Endothelial cell of umbilical vein (primary cell): ENCODE results near the gene RAPGEF6.
A peak's percentile ranks its signal among the peaks of the same experiment; 100 is the strongest.

Experiments used
- EZH2 ChIP-seq: IDR thresholded peaks from 2 replicates; pipeline ENCODE4 v1.6.1; 2012; ENCODE audit warnings: borderline replicate concordance, low read depth, mild to moderate bottlenecking, moderate library complexity, low read length, inconsistent platforms; ENCODE audit not compliant: severe bottlenecking
- FOS ChIP-seq: IDR thresholded peaks from 2 replicates; pipeline ENCODE4 v1.6.1; 2011; ENCODE audit warnings: mild to moderate bottlenecking, low read length, moderate library complexity, borderline replicate concordance; ENCODE audit not compliant: insufficient read depth
- GATA2 ChIP-seq: IDR thresholded peaks from 2 replicates; pipeline ENCODE4 v1.7.0; 2011; ENCODE audit warnings: low read depth, mild to moderate bottlenecking, moderate library complexity, mixed read lengths, low read length; ENCODE audit not compliant: insufficient read length, insufficient read depth
- JUN ChIP-seq: IDR thresholded peaks from 2 replicates; pipeline ENCODE4 v1.6.1; 2011; ENCODE audit warnings: borderline replicate concordance, low read depth; ENCODE audit not compliant: insufficient read length, insufficient read depth
- MAX ChIP-seq: IDR thresholded peaks from 2 replicates; pipeline ENCODE4 v1.6.1; 2011; ENCODE audit not compliant: insufficient read depth, insufficient read length
- POLR2A ChIP-seq: IDR thresholded peaks from 2 replicates; pipeline ENCODE4 v1.6.1; 2012; ENCODE audit warnings: low read depth, mild to moderate bottlenecking, control low read depth, low read length
- POLR2AphosphoS5 ChIP-seq: IDR thresholded peaks from 2 replicates; pipeline ENCODE4 v1.6.1; 2012; ENCODE audit warnings: low read depth, mild to moderate bottlenecking, control low read depth, low read length, moderate library complexity; ENCODE audit not compliant: insufficient read depth
- TF ChIP-seq, protein P1 (sequence below), 2 donors: IDR thresholded peaks; 1 replicate in 1 of 2; 2 replicates in 1 of 2; pipeline ENCODE4 v1.5.1; 2011; ENCODE audit warnings: low read length in 2 of 2, mild to moderate bottlenecking in 2 of 2, moderate library complexity in 2 of 2, control low read depth in 1 of 2, inconsistent platforms in 1 of 2, low read depth in 1 of 2; ENCODE audit not compliant: insufficient read depth in 1 of 2; ENCODE audit errors: extremely low read depth in 1 of 2

DNA sequence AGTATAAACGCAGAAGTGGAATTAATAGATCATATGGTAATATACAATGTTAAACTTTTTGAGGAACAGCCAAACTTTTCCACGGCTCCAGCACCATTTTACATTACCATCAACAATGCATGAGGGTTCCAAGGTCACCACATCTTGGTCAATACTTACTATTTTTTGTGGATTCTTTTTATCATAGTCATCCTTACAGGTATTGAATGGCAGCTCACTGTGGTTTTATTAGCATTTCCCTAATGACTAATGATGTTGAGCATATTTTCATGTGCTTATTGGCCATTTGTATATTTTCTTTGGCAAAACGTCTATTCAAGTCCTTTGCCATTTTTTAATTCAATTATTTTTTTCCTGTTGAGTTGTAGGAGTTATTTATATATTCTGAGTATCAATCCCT is 14.1 kb upstream of the RAPGEF6 start:
- TF ChIP-seq FOS (peak; percentile 51), JUN (no peak), EZH2 (no peak), POLR2A (no peak), MAX (no peak), POLR2AphosphoS5 (peak; percentile 19), GATA2 (no peak)
- TF ChIP-seq, protein P1, sequence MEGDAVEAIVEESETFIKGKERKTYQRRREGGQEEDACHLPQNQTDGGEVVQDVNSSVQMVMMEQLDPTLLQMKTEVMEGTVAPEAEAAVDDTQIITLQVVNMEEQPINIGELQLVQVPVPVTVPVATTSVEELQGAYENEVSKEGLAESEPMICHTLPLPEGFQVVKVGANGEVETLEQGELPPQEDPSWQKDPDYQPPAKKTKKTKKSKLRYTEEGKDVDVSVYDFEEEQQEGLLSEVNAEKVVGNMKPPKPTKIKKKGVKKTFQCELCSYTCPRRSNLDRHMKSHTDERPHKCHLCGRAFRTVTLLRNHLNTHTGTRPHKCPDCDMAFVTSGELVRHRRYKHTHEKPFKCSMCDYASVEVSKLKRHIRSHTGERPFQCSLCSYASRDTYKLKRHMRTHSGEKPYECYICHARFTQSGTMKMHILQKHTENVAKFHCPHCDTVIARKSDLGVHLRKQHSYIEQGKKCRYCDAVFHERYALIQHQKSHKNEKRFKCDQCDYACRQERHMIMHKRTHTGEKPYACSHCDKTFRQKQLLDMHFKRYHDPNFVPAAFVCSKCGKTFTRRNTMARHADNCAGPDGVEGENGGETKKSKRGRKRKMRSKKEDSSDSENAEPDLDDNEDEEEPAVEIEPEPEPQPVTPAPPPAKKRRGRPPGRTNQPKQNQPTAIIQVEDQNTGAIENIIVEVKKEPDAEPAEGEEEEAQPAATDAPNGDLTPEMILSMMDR (IDR thresholded peaks at IDR 0.05; ENCODE audit: extremely low read depth in 1 of 2, insufficient read depth in 1 of 2, low read depth in 1 of 2, low read length in 2 of 2): no peak
